K562 (cell line): ENCODE measurements around the gene LTBP1. TPM values are rescaled to one million over a fixed set of nuclear protein-coding genes. Genes with fewer than 3 reads are reported as not detected.
A peak's percentile ranks its signal among the peaks of the same experiment; 100 is the strongest.

Source experiments
- ATAC-seq: fragments of 200-7000 bp; cut with Tn5 transposase; 3 replicates; pipeline ENCODE4 v1.9.1; 2020; ENCODE audit warnings: moderate library complexity
- BruUV-seq: library from RNA; stranded (reverse); fragments of 400-500 nt; replicated peaks from 2 replicates; lab custom pipeline; 2021; lab: Mats Ljungman, UMichigan
- CTCF ChIA-PET: fragments of 300-600 bp; formaldehyde crosslinking; extraction: SDS; loops from one replicate; lab custom pipeline; 2021; ENCODE audit warnings: low intra/inter-chr PET ratio; lab: Yijun Ruan, JAX
- POLR2A ChIA-PET: fragments of 300-600, 350-650 bp; sonication (Branson Sonifier 250); formaldehyde crosslinking; extraction: SDS; loops from one replicate; lab custom pipeline; 2021; ENCODE audit warnings: antibody characterized with exemption, inconsistent platforms; lab: Yijun Ruan, JAX
- DNase-seq, 4 experiments: peaks; one replicate each; pipeline versions ENCODE4 v3.0.0 to v3.0.0-alpha.2; 2011 to 2018; ENCODE audit warnings: low spot score in 3 of 4, mixed read lengths in 3 of 4; ENCODE audit errors: extremely low read depth in 1 of 4
- FAIRE-seq: peaks from 2 replicates; lab custom pipeline; 2011; peaks lifted over from hg19 to GRCh38; lab: Jason Lieb, UNC
- H2AFZ ChIP-seq: 2 replicates; pipeline ENCODE4 v1.6.0; 2011; ENCODE audit warnings: low read depth, low read length, control low read depth, inconsistent platforms
- H3K27ac ChIP-seq: fragments of 200-600 bp; 3 replicates; pipeline ENCODE4 v1.8.0; 2011; ENCODE audit warnings: low read depth, mild to moderate bottlenecking, control low read depth, inconsistent platforms, low read length, moderate library complexity, mixed read lengths; ENCODE audit errors: extremely low read depth
- H3K27me3 ChIP-seq, 2 experiments: fragments of 300-600 bp in 1 of 2; 2 replicates in 1 of 2; 3 replicates in 1 of 2; pipeline versions ENCODE4 v1.6.0 to v1.8.0; 2011; ENCODE audit warnings: inconsistent platforms in 2 of 2, low read length in 2 of 2, mild to moderate bottlenecking in 1 of 2, mixed read lengths in 1 of 2, moderate library complexity in 1 of 2; ENCODE audit not compliant: control insufficient read depth in 2 of 2, insufficient read depth in 2 of 2
- H3K36me3 ChIP-seq: fragments of 300-600 bp; 3 replicates; pipeline ENCODE4 v1.8.0; 2011; ENCODE audit warnings: mild to moderate bottlenecking, low read length, inconsistent platforms; ENCODE audit not compliant: control insufficient read depth, insufficient read depth
- H3K4me1 ChIP-seq, 2 experiments: fragments of 200-600 bp in 1 of 2; replicated peaks in 1 of 2; 2 replicates in 1 of 2; 3 replicates in 1 of 2; pipeline versions ENCODE4 v1.5.1 to v1.8.0; 2011; ENCODE audit warnings: inconsistent platforms in 2 of 2, low read length in 2 of 2, mild to moderate bottlenecking in 1 of 2, mixed read lengths in 1 of 2, moderate library complexity in 1 of 2; ENCODE audit not compliant: control insufficient read depth in 2 of 2, insufficient read depth in 2 of 2
- H3K4me2 ChIP-seq: 2 replicates; pipeline ENCODE4 v1.6.1; 2011; ENCODE audit warnings: low read length, control low read depth, inconsistent platforms, mixed read lengths; ENCODE audit not compliant: insufficient read depth
- H3K4me3 ChIP-seq: fragments of 200-600 bp; sonication (generic), shearing (Covaris generic); 2 replicates; pipeline ENCODE4 v1.5.1; 2016; ENCODE audit warnings: control low read depth, inconsistent platforms
- H3K79me2 ChIP-seq: fragments of 200-600 bp; 3 replicates; pipeline ENCODE4 v1.8.0; 2011; ENCODE audit warnings: low read length, inconsistent platforms; ENCODE audit not compliant: control insufficient read depth, insufficient read depth
- H3K9ac ChIP-seq, 2 experiments: 2 replicates each; pipeline versions ENCODE4 v1.6.0 to v1.6.1; 2011; ENCODE audit warnings: low read depth in 2 of 2, low read length in 2 of 2, control low read depth in 1 of 2, inconsistent platforms in 1 of 2, mild to moderate bottlenecking in 1 of 2, mixed read lengths in 1 of 2; ENCODE audit not compliant: insufficient read depth in 1 of 2
- H3K9me1 ChIP-seq: one replicate; pipeline ENCODE4 v1.6.0; 2011; ENCODE audit warnings: inconsistent platforms, mild to moderate bottlenecking, low read length, moderate library complexity; ENCODE audit not compliant: control insufficient read depth, insufficient read depth
- H3K9me3 ChIP-seq: replicated peaks from 2 replicates; pipeline ENCODE4 v1.5.1; 2011; ENCODE audit warnings: low read depth, low read length, inconsistent platforms; ENCODE audit not compliant: control insufficient read depth, insufficient read depth
- H4K20me1 ChIP-seq: replicated peaks from 2 replicates; pipeline ENCODE4 v1.6.1; 2011; ENCODE audit warnings: low read length, inconsistent platforms, mixed read lengths; ENCODE audit not compliant: control insufficient read depth, insufficient read depth
- GABPB2 ChIP-seq: fragments of 250-450 bp; sonication (Bioruptor Pico); conservative IDR thresholded peaks from 2 replicates; pipeline ENCODE4 v1.5.1; 2021; ENCODE audit warnings: mild to moderate bottlenecking
- KDM5B ChIP-seq: fragments of 200-600 bp; sonication (generic); IDR thresholded peaks from 2 replicates; pipeline ENCODE4 v1.6.1; 2012; ENCODE audit warnings: low read depth, mild to moderate bottlenecking, moderate library complexity, low read length, control low read depth, inconsistent platforms; ENCODE audit not compliant: insufficient replicate concordance
- PTRF ChIP-seq: fragments of 450-650 bp; IDR thresholded peaks from 2 replicates; pipeline ENCODE4 v1.6.1; 2016; ENCODE audit warnings: mild to moderate bottlenecking, missing genetic modification characterization, missing compliant biosample characterization
- RAD21 ChIP-seq, 2 experiments: fragments of 250-450 bp in 1 of 2; fragments of 450-650 bp in 1 of 2; sonication (Bioruptor Pico) in 1 of 2; formaldehyde crosslinking in 1 of 2; IDR thresholded peaks in 1 of 2; conservative IDR thresholded peaks in 1 of 2; 2 replicates each; pipeline versions ENCODE4 v1.4.0 to v1.8.0; 2020 to 2022; ENCODE audit warnings: mild to moderate bottlenecking in 2 of 2, moderate library complexity in 1 of 2
- WGBS: fragments of 100-300 bp; shearing (Covaris generic); methylation state at CpG from one replicate; pipeline ENCODE4 v1.1.6; 2016; ENCODE audit warnings: low coverage, mixed read lengths; ENCODE audit not compliant: insufficient coverage; ENCODE audit errors: missing lambda C conversion rate; 5-methylcytosine and 5-hydroxymethylcytosine counted together
- in situ Hi-C: fragments of 300-500 bp; cut with MboI; formaldehyde crosslinking; loops from 4 replicates; pipeline ENCODE4 v1.15.0; 2018; ENCODE audit warnings: inconsistent platforms, mixed read lengths
- intact Hi-C: fragments of 100-400 bp; cut with micrococcal nuclease; formaldehyde crosslinking; loops from 2 replicates; pipeline ENCODE4 v1.14.2; 2022
- polyA plus RNA-seq, 8 experiments: library from polyadenylated mRNA; depleted of rRNA in 4 of 8; stranded (reverse) in 5 of 8; unstranded in 3 of 8; fragments of >200 nt; fragmentation: Nextera tagmentation in 2 of 8; fragmentation: Illumina TruSeq in 1 of 8; extraction: Ambion mirVana in 2 of 8; extraction: Trizol in 1 of 8; gene quantifications; 2 replicates each; pipeline versions ENCODE4 v1.2.1 to v1.2.3, GENCODE V29; 2011 to 2014; ENCODE audit warnings: inconsistent platforms in 1 of 8, missing spikeins in 1 of 8
- total RNA-seq, 7 experiments: library from RNA; depleted of rRNA in 6 of 7; stranded (reverse); fragments of >200 nt in 6 of 7; fragmentation: Illumina TruSeq in 2 of 7; extraction: Trizol in 2 of 7; gene quantifications; 2 replicates each; pipeline versions ENCODE4 v1.2.1 to v1.2.3, GENCODE V29; 2011 to 2021; ENCODE audit warnings: low replicate concordance in 1 of 7
- TF ChIP-seq, protein P1 (sequence below): IDR thresholded peaks from 2 replicates; pipeline ENCODE4 v1.6.1; 2011; ENCODE audit not compliant: insufficient read length; ENCODE audit errors: extremely low read depth

Gene LTBP1
- total and polyA plus RNA-seq, 9 of the 15 experiments (the other 6 are each of a cell fraction or from before 2014, with no cell fraction given): 3.6 to 16.4 (median 8.5) TPM

GRCh38 chr2:33085646-33086045, 138.9 kb downstream of the LTBP1 start:
- Histone ChIP-seq H2AFZ (no peak overlapping the region), H3K4me1 (no peaks in the 10 kb centered on the region; a peak in 1 of 5 replicates), H3K9me3 (no peaks in the 10 kb centered on the region), H3K36me3 (no peaks in the 10 kb centered on the region), H3K27ac (no peak overlapping the region), H3K79me2 (no peaks in the 10 kb centered on the region), H3K9me1 (no peaks in the 10 kb centered on the region), H4K20me1 (no peaks in the 10 kb centered on the region), H3K4me2 (no peak overlapping the region), H3K9ac (no peak overlapping the region), H3K27me3 (peaks cover 0 to 3% of the 10 kb centered on the region in 2 experiments; a peak in 1 of 5 replicates), H3K4me3 (no peak overlapping the region)
- no peak for TF ChIP-seq PTRF (tag)
- TF ChIP-seq, protein P1, sequence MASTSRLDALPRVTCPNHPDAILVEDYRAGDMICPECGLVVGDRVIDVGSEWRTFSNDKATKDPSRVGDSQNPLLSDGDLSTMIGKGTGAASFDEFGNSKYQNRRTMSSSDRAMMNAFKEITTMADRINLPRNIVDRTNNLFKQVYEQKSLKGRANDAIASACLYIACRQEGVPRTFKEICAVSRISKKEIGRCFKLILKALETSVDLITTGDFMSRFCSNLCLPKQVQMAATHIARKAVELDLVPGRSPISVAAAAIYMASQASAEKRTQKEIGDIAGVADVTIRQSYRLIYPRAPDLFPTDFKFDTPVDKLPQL: no peak
- ChIA-PET CTCF (no interaction called here), POLR2A (no interaction called here)
- in situ Hi-C loops: no loop called here
- no TSS peak for BruUV-seq
- no peak for ATAC-seq
- WGBS: 67% methylated on average over 1 of the region's 1 CpG
- no peak for FAIRE-seq
- intact Hi-C loops: no loop called here
- DNase-seq: no peak

DNA sequence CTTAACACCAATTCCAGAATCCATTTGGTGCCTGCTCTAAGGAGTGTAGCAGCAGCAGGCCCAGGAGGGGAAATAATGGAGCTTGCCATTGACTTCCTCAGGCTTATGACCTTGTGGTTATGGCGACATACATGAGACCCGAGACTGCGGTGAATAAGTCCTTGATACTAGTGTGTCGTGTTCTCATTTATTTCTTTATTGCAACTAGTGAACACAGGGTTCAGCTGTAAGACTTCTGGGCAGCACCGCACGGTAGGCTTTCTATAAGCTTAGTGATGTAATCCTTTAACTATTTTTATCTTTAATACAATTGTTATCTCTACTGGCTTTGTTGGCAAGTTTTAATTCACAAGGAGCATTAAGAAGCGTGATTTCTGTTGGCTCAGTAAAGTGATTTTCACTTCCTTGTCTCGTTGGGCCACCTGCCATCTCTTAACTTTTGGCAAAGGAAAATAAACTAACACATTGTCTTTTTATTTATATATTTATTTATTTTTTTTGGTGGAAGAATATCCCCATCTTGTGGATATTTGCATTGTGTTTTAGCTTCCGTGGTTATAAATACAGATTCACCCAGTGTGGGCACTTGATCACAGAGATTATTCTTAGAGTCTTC, 139.8 kb downstream of the LTBP1 start:
- Histone ChIP-seq H4K20me1 (no peaks in the 10 kb centered on the region), H3K27me3 (peaks cover 0 to 3% of the 10 kb centered on the region in 2 experiments; a peak in 2 of 5 replicates), H3K27ac (no peak overlapping the region), H3K4me3 (no peak overlapping the region), H2AFZ (no peak overlapping the region), H3K9ac (no peak overlapping the region), H3K79me2 (no peaks in the 10 kb centered on the region), H3K4me2 (no peak overlapping the region), H3K4me1 (no peaks in the 10 kb centered on the region; a peak in 1 of 5 replicates), H3K36me3 (no peaks in the 10 kb centered on the region), H3K9me3 (no peaks in the 10 kb centered on the region), H3K9me1 (no peaks in the 10 kb centered on the region)
- FAIRE-seq: no peak
- DNase-seq: no peak
- in situ Hi-C loops (no loop called here), intact Hi-C loops (no loop called here)
- BruUV-seq: no TSS peak
- ChIA-PET POLR2A (interaction anchor here (0.6 kb wide), 1 partner anchor 62 kb away, joined by 4 read pairs; no protein-coding TSS in a partner anchor), CTCF (no interaction called here)
- TF ChIP-seq GABPB2 (CRISPR knock-in tag): no peak
- TF ChIP-seq RAD21 (CRISPR knock-in tag; conservative IDR thresholded peaks at IDR 0.05 in 1 of 2, IDR thresholded peaks at IDR 0.05 in 1 of 2): 0 out of 4 replicates have a peak, but pooled peaks of 1 of the 2 experiments have one; percentile 21
- TF ChIP-seq KDM5B: no peak
- WGBS: 40% methylated on average over 9 of the region's 9 CpGs
- no peak for ATAC-seq
